Subcutaneous abdominal adipose tissue (tissue), 5 donors: Measurements from ENCODE around the gene SPTA1.

Source experiments
- H3K27ac ChIP-seq: one replicate; pipeline ENCODE4 v1.7.0; 2013; ENCODE audit warnings: low read depth, mild to moderate bottlenecking, inconsistent platforms, low read length, moderate library complexity
- H3K27me3 ChIP-seq, 5 donors: one replicate each; pipeline ENCODE4 v1.7.0; 2013; ENCODE audit warnings: low read length in 5 of 5, inconsistent platforms in 1 of 5; ENCODE audit not compliant: control insufficient read depth in 5 of 5, insufficient read depth in 4 of 5
- H3K36me3 ChIP-seq, 5 donors: one replicate each; pipeline ENCODE4 v1.7.0; 2013; ENCODE audit warnings: low read length in 5 of 5; ENCODE audit not compliant: control insufficient read depth in 5 of 5, insufficient read depth in 5 of 5
- H3K4me1 ChIP-seq, 5 donors: one replicate each; pipeline ENCODE4 v1.7.0; 2013; ENCODE audit warnings: low read length in 5 of 5, mild to moderate bottlenecking in 3 of 5, moderate library complexity in 1 of 5; ENCODE audit not compliant: control insufficient read depth in 5 of 5, insufficient read depth in 5 of 5
- H3K4me3 ChIP-seq, 5 donors: one replicate each; pipeline ENCODE4 v1.7.0; 2013; ENCODE audit warnings: low read length in 5 of 5, low read depth in 1 of 5
- H3K9ac ChIP-seq, 5 donors: one replicate each; pipeline ENCODE4 v1.7.0; 2013; ENCODE audit warnings: low read length in 5 of 5, mild to moderate bottlenecking in 4 of 5, moderate library complexity in 3 of 5
- H3K9me3 ChIP-seq, 5 donors: one replicate each; pipeline ENCODE4 v1.7.0; 2013; ENCODE audit warnings: low read length in 5 of 5; ENCODE audit not compliant: control insufficient read depth in 5 of 5
- donor health status: healthy.
- donor health status: healthy.
- donor health status: healthy.
- donor health status: healthy.
- donor health status: healthy.

Gene SPTA1

DNA sequence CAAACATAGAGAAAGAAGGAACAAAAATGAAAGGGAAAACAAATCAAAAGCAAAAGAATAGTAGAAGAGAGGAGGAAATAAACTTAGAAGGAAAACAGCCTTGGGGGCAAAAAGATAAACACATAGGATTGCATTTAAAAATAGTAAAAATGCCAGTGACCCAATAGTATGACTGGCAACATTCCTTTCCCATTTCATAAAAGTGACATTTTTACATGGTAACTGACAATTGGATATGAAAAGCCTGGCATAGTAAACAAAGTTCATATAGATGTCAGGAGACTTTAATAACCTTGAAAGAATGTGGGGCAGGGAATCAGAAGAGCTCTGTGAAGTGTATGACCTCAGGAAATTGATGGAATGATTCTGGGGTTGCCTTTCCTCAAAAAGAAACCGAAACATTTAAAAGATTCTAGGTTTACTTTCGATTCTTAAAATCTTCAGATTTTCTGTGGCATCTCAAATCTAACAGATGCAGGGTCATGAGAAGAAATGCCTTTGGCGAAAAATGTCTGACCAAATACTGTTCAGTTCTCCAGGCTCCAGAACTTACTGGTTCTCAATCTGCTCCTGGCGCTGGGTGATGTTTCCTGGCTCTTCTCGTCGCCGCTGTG lies 33.7 kb downstream of the SPTA1 start:
- Histone ChIP-seq H3K9ac (no peak overlapping the region), H3K27me3 (no peaks in the 10 kb centered on the region), H3K4me3 (no peak overlapping the region), H3K4me1 (peaks cover 0 to 7% (median 2%) of the 10 kb centered on the region in 5 donors), H3K9me3 (no peaks in the 10 kb centered on the region), H3K27ac (no peak overlapping the region), H3K36me3 (peaks cover 0 to 15% (median 0%) of the 10 kb centered on the region in 5 donors)

DNA sequence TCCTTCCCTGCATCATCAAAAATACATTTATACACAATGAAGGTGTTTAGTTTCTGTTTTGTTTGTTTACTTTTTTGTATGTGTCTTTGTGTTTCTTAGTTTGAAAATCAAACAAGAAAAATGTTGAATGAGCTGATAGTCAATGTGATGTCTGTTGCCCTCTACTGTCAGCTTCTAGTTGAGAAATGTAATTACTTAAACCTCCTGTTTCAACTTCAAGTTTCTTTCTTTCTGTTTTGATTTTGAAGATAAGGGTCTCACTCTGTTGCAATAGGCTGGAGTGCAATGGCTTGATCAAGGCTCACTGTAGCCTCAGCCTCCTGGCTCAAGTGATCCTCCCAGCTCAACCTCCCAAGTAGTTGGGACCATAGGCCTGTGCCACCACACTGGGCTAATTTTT lies 37.5 kb downstream of the SPTA1 start:
- H3K9ac ChIP-seq, result no peak overlapping the region
- H3K36me3 ChIP-seq, result peaks cover 0 to 11% (median 0%) of the 10 kb centered on the region in 5 donors
- H3K4me3 ChIP-seq, result no peak overlapping the region
- no peaks in the 10 kb centered on the region for H3K4me1 ChIP-seq
- H3K27me3 ChIP-seq, result no peaks in the 10 kb centered on the region
- no peaks in the 10 kb centered on the region for H3K9me3 ChIP-seq
- H3K27ac ChIP-seq, result no peak overlapping the region

DNA sequence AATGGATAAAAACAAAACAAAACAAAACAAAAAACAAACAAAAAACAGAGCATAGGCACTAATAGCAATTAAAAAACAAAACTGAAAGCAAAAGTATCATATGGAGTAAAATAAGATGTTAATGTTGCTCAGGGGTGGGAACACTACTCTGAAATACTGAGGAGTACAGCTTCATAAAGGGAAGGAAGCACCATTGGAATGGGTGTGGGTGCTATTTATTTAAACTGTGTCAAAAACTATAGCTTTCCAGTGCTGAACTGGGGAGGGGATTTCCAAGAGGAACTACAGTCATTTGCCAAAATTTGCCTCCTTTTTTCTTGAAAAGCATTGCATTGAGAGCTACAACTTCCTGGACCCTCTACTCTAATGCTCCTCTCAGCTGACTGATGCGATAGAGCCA lies 40.0 kb downstream of the SPTA1 start:
- Histone ChIP-seq H3K27me3 (no peaks in the 10 kb centered on the region), H3K9me3 (no peaks in the 10 kb centered on the region), H3K27ac (no peak overlapping the region), H3K36me3 (peaks cover 0 to 11% (median 0%) of the 10 kb centered on the region in 5 donors), H3K9ac (no peak overlapping the region), H3K4me3 (no peak overlapping the region), H3K4me1 (no peaks in the 10 kb centered on the region)

DNA sequence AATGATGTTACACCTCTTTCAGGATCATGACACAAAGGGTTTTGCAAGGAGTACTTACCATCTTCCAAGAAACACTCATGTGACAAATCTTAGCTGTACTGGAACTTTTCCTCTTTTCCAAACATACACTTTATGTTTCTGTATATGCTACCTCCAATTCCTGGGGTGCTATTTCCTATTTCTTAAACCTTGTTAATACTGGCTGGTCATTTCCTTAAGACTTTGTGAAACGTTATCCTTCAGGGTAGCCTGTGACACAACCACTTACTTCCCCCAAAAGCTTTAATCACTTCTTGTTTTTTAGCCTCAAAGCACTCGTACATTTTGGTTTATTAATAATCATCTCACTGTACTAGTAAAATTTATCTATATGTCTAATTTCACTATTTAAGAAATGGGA lies 42.1 kb downstream of the SPTA1 start:
- H3K27me3 ChIP-seq, result no peaks in the 10 kb centered on the region
- peaks cover 0 to 4% (median 0%) of the 10 kb centered on the region in 5 donors for H3K36me3 ChIP-seq
- H3K27ac ChIP-seq, result no peak overlapping the region
- no peaks in the 10 kb centered on the region for H3K4me1 ChIP-seq
- H3K4me3 ChIP-seq, result no peak overlapping the region
- no peak overlapping the region for H3K9ac ChIP-seq
- H3K9me3 ChIP-seq, result no peaks in the 10 kb centered on the region

DNA sequence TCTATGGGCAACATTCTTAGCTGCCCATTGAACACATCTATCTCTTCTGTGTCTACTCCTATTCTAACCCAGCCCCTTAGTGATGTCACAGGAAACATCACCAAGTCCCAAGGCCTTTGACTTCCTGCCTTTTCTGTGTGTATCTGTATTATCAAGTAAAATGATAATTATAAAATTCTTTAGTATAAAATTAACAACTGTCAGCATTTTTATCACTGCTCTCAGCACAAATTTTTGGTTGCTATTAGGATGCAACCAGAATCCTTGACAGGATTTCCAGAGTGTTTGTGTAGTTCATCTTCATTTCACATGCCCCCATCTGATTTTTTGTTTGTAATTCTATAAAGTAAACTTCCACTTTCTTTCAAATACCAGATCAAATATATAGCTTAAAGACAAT lies 47.6 kb downstream of the SPTA1 start:
- Histone ChIP-seq H3K36me3 (peaks cover 0 to 3% (median 0%) of the 10 kb centered on the region in 5 donors), H3K27me3 (no peaks in the 10 kb centered on the region), H3K9me3 (no peaks in the 10 kb centered on the region), H3K4me3 (no peak overlapping the region), H3K9ac (no peak overlapping the region), H3K4me1 (no peaks in the 10 kb centered on the region), H3K27ac (no peak overlapping the region)

DNA sequence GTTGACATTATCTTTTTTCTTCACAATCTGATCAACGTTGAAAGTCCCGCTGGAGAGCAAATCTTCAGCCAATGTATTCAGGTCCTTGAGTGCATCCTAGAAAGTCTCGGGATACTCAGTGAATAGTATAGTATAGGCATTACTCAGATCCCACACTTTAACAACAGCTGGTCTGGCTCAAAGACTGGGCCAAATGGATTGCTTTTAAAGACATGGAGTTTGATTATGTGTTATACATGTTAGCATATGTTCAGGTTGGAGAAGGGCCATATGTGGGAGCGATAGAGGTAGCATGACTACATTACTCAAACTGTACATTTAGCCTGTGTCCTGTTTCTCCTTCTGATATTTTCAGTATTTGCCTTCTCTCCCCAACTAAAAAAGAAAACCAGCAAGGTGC lies 48.4 kb downstream of the SPTA1 start:
- Histone ChIP-seq H3K27me3 (no peaks in the 10 kb centered on the region), H3K9ac (no peak overlapping the region), H3K4me1 (no peaks in the 10 kb centered on the region), H3K4me3 (no peak overlapping the region), H3K27ac (no peak overlapping the region), H3K9me3 (no peaks in the 10 kb centered on the region), H3K36me3 (peaks cover 0 to 3% (median 0%) of the 10 kb centered on the region in 5 donors)

DNA sequence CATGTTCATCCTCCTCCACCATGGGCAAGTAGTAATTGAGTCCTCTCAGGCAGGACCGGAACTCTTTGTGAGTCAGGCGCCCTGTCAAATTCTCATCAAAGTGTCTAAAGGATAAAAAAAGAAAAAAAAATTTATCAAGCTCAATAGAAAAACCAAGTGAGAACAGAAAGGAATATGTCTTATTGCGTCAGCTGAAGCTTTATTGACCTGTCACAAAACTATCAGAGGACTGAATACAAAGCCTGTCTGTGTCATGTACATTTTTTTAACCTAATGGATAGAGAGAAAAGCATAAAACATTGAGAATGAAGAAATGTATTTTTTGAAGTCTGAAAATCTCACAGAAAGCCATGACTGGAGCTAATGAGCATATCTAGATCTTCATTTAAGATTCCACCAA lies 72.8 kb downstream of the SPTA1 start:
- H3K36me3 ChIP-seq, result peaks cover 0 to 4% (median 0%) of the 10 kb centered on the region in 5 donors
- H3K4me1 ChIP-seq, result peaks cover 0 to 7% (median 0%) of the 10 kb centered on the region in 5 donors
- no peak overlapping the region for H3K27ac ChIP-seq
- no peaks in the 10 kb centered on the region for H3K27me3 ChIP-seq
- H3K9me3 ChIP-seq, result no peaks in the 10 kb centered on the region
- H3K9ac ChIP-seq, result no peak overlapping the region
- H3K4me3 ChIP-seq, result no peak overlapping the region

DNA sequence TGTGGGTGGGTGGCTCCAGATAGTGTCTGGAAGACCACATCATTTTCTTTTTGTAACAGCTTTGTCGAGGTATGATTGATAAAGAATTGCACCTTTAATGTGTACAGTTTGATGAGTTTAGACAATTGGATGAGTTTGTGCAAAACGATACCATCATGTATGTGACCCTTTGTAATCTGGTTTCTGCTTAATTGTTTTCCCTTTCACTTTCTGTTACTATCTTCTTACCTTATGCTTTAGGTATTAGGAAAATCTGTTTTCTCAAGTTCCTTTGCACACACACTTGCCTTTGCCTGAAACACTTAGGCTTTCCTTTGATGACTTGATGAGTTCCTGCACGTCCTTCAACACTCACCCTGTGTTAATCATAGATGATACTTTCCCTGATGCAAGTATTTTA lies 74.6 kb downstream of the SPTA1 start:
- H3K36me3 ChIP-seq, result peaks cover 0 to 4% (median 0%) of the 10 kb centered on the region in 5 donors
- H3K4me1 ChIP-seq, result peaks cover 0 to 7% (median 0%) of the 10 kb centered on the region in 5 donors
- no peaks in the 10 kb centered on the region for H3K27me3 ChIP-seq
- H3K9me3 ChIP-seq, result no peaks in the 10 kb centered on the region
- H3K9ac ChIP-seq, result no peak overlapping the region
- no peak overlapping the region for H3K4me3 ChIP-seq
- H3K27ac ChIP-seq, result no peak overlapping the region

DNA sequence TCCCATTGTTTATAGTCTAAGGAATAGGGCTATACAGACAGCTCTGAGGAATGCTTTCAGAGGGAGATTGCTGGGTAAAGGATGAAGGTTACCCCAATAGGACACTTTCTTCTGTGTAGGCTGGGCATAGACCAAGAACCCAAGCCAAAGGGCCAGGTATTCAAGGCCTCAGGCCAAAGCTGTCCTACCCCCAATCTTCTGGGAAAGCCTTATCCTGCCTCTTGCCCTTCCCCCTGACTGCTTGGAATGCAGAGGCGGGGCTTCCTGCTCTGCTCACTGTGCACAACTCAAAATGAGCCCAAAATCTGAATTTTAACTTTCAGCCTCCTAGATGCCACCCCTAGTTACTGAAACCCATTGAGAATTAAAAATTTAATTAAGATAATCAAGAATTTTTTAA lies 79.2 kb downstream of the SPTA1 start:
- no peaks in the 10 kb centered on the region for H3K27me3 ChIP-seq
- no peak overlapping the region for H3K9ac ChIP-seq
- peaks cover 0 to 1% (median 0%) of the 10 kb centered on the region in 5 donors for H3K4me1 ChIP-seq
- no peak overlapping the region for H3K4me3 ChIP-seq
- no peak overlapping the region for H3K27ac ChIP-seq
- H3K9me3 ChIP-seq, result no peaks in the 10 kb centered on the region
- H3K36me3 ChIP-seq, result peaks cover 0 to 4% (median 0%) of the 10 kb centered on the region in 5 donors

DNA sequence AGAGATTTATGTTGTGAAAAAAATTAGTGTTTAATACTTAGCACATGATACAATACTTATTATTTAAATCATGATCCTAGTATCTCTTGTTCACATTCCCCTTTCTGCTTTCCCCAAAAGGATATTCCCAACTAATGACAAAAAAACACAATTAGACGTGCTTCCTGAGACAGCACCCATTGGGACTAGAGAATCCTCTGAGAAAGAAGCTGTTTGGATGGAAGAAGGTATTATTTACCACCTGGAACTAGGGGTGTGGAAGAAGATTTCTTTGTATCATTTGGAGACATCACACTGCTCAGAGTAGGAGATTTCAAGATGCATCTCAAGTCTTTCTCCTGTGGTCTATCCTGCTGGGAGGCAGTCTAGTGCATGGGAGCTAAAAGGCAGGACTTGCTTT lies 81.5 kb downstream of the SPTA1 start, which contains the start of gene OR10Z1:
OR10Z1 (plus strand) TSS at position 301 of the 400 bp plus-strand sequence. CDS start 1,171 bp downstream, outside the sequence.
- Histone ChIP-seq H3K4me1 (no peaks in the 10 kb centered on the region), H3K27me3 (no peaks in the 10 kb centered on the region), H3K27ac (no peak within 1 kb of the TSS), H3K36me3 (no peaks in the 10 kb centered on the region), H3K4me3 (no peak within 1 kb of the TSS), H3K9me3 (no peaks in the 10 kb centered on the region), H3K9ac (no peak within 1 kb of the TSS)
